ENCODE data around the gene SKAP1.
"Not testable (repeated sequence)": the region's sequence is repeated elsewhere in the genome, so short reads cannot be mapped to it uniquely, and the experiment has no call there.

The SKAP1 gene

DNA sequence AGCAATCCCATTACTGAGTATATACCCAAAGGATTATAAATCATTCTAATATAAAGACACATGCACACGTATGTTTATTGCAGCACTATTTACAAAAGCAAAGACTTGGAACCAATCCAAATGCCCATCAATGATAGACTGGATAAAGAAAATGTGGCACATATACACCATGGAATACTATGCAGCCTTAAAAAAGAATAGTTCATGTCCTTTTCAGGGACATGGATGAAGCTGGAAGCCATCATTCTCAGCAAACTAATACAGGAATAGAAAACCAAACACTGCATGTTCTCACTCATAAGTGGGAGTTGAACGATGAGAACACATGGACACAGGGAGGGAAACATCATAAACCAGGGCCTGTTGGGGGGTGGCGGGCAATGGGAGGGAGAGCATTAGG lies 19.3 kb upstream of the SKAP1 start:
- DNase-seq (ENCODE audit: low read depth in 2 of 2): not testable (repeated sequence)

- no peak for DNase-seq (ENCODE audit: low read depth in 2 of 2)
Observed at GRCh38 chr17:48445248-48445620, 15.2 kb upstream of the SKAP1 start.

DNA sequence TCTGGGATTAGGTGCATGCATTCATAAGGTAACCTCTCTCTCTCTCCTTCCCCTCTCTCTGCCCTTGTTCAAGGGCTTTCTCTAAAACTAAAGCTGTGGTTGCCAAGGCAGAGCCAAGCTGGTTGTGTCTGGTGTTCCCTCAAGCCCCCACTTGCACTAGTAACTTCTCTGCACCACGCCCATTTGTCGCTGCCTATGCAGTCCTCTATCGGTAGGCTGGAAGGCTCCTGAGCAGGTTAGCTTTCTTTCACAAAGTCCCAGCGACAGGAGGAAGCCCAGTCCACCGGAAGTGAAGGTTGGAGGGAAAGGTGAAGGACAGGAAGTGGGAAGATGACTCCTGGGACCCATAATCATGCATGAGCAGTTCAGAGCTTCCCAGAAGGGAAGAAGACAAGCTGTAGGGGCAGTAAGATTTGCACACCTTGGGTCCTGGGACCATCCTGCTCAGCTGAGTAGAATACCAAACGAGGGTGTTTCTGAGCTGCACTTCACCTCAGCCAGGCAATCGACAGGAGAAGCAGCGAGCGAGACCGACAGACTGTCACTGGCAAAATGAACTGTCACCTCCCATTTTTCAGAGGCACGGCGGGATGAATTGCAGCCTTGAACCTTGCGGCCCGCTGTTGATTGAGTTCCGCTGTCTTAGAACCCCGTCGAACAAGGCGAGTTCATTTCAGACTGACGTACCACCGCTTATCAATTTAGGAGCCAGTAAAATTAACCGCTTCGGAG lies 14.7 kb upstream of the SKAP1 start:
- DNase-seq (ENCODE audit: low read depth in 2 of 2): no peak

GRCh38 chr17:48443712-48444111 lies 13.7 kb upstream of the SKAP1 start:
- DNase-seq (ENCODE audit: low read depth in 2 of 2): no peak

DNA sequence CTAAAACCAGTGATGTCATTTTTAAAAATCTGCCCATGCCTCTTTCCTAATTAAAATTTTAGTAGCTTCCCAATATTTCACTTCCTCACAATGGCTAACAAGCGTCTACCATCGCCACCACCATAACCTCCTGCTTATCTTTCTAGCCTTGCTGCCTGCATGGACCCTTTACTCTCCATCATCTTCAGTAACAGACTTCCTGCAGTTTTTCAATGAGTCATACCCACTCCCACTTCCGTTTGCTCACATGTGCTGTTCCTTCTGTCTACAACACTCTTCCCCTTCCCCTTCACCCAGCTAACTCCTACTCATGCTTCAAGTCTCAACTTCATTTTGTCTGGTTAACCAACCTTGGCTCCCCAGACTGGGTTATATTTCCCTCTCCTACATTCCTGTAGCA lies 12.8 kb upstream of the SKAP1 start:
- no peak for DNase-seq (ENCODE audit: low read depth in 2 of 2)

DNA sequence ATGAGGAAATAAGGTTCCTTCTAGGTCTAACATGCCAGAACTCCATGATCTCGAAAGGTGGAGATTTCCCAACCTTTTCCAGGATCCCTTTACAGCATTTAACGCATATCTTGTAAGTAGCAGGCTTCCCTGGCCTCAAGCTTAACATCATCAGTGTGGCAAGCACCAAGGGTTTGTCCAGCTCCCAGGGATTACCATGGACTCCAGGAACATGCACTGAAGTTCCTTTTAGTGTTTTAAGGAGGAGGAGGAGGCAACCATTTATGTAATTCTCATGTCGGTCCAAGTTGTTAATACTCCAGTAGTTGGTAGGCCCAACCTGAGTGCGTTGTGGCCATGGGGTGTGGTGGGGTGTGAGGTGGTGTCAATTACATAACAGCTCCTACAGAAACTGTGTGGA lies 11.8 kb upstream of the SKAP1 start:
- no peak for DNase-seq (ENCODE audit: low read depth in 2 of 2)

DNA sequence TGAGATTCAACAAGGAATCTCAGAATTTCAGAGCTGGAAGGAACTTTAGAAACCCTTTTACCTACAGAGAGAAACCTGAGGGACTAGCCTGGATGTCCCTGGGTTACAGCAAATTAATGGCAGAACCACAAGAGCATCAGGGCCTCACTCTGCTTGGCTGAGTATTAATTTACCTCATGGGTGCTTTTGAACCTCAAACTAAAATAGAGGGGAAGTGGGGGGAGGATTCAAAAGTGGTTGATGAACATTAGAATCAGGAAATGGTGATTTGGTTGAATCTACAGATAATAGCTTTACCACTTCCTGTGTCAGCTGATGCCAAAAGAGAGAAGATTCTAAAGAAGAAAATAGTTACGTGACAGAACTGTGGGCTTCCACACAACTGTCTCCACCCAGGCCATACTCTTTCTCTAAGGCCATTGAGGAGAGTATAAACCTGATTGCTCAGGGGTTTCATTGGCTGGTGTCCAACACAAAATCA lies 11.3 kb upstream of the SKAP1 start:
- DNase-seq (ENCODE audit: low read depth in 2 of 2): no peak

DNA sequence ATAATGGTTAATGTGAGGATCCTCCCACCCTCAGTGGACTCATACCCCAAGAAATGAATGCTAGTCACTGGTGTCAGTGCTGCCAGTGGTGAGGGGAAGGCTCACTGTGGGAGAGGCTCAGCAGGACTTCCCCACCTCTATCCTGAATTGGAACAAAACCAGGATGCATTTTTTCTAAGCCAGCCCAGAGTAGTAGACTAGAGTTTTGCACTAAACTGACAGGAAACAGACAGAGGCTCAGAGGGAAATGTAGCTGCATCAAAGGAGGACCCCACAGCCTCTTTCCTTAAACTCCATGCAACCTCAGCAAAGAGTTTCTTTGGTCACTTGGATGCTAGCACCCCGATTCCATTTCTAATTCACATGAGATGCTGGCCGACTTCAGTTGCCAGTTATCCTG lies 10.7 kb upstream of the SKAP1 start:
- DNase-seq (ENCODE audit: low read depth in 2 of 2): no peak

DNA sequence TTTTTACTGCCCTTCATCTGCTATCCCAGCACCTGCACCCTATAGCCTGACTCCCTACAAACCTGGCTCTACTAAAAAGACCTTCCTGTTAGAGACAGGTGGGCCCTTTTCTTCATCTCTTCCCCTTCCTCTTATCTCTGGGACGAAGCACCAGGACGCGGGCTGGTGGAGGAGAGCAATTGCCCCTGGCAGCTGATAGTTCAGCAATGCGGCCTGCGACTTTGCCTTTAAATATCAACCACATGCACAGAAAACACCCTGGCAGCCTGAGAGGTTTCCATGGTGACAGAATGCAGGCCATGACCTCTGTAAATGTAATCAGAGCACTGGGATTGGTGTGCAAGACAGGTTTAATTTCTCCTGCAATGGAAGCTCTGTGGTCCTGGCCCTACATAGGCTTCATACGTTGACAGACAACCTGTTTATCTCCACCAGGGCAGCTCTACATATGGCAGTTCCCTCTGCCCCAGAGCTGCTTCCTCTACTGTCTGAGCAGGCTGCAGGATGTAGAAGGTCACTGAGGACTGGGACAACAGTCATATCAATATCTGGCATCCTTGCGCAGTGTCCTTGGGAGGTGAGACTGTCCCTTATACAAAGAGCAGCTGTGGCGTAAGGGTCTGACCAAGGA lies 10.0 kb upstream of the SKAP1 start:
- DNase-seq (ENCODE audit: low read depth in 2 of 2): no peak

GRCh38 chr17:48439110-48439850 lies 9.3 kb upstream of the SKAP1 start:
- no peak for DNase-seq (ENCODE audit: low read depth in 2 of 2)

GRCh38 chr17:48438516-48439061 lies 8.6 kb upstream of the SKAP1 start:
- DNase-seq (ENCODE audit: low read depth in 2 of 2): no peak

DNA sequence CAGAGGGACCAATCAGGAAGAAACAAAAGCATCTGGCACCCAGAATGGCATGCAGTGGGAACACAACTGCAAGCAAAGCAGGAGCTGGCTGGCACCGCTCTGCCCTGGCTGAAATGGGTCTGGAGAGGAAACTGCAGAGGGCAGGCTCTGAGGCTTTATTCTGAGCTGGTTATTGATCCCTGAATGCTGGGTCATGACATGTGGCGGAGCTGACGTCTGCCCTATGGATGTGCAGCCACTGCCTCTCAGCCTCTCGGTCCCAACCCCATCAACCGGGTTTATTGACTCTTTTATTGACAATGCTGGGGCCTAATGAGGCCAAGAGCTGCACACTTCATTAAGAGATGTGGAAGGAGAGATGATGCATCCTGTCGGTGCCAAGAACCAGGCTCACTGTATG lies 3.9 kb upstream of the SKAP1 start:
- no peak for DNase-seq (ENCODE audit: low read depth in 2 of 2)

DNA sequence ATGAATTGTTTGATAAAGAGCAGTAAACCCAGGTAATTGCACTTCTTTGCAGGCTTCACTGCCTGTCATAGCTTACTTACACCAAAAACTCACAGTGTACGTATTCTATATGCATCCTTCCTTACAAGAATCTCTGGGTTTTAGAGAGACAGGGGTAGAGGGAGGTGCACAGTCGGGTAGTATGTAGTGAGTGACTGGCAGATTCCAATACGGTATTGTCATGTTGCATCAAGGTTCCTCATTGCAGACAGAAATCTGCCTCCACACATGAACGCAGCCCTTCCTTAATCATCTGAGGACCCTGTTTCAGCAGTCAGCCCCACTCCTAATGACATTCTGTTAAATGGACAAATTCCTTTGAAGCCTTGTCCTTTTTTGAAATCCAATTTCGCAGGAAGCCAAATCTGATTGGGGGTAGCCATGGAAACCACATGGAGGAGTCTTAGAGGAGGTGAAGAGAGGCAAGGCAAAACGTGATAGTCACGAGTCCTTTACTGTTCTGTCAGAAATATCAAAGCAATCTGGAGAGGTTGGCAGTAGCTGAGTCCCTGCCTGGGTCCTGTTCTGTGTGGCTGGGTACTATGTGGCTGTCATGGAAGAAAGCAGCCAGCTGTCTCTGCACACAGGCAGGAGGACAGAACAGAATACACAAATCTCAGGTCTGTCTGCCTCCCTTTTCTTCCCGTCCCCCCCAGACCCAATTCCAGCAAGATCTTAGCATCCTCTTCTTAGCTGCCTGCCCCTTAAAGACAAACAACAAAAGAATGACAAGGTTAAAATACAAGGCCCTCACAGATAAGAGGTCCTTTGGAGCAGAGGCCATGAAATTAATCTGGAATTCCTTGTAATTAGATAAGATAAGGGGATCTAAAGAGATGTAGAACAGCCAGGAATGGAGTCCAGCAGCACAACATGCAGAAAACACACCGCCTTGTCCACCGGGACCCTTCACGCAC lies 3.1 kb upstream of the SKAP1 start:
- DNase-seq (ENCODE audit: low read depth in 2 of 2): no peak

GRCh38 chr17:48429156-48429555 lies 858 bp downstream of the SKAP1 start:
- no peak for DNase-seq (ENCODE audit: low read depth in 2 of 2)

DNA sequence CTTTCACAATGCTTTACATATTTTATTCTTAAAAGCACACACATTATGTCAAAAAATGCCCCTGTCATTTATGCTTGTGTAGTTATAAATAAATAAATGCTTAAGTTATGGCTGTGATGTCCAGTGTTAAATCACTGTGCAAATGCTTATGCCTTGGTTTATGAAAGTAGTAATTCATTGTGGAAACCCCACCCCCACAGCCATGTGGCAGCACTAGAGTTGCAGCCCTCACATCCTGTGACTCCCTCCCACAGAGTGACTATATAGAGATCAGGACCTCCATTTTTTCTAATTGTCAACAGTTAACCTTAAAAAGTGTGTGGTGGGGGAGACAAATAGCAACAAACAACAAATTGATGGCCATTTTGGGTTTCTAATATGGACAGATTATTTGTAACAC lies 2.4 kb downstream of the SKAP1 start:
- DNase-seq (ENCODE audit: low read depth in 2 of 2): peak in 1 of 2 donors; percentile 46

DNA sequence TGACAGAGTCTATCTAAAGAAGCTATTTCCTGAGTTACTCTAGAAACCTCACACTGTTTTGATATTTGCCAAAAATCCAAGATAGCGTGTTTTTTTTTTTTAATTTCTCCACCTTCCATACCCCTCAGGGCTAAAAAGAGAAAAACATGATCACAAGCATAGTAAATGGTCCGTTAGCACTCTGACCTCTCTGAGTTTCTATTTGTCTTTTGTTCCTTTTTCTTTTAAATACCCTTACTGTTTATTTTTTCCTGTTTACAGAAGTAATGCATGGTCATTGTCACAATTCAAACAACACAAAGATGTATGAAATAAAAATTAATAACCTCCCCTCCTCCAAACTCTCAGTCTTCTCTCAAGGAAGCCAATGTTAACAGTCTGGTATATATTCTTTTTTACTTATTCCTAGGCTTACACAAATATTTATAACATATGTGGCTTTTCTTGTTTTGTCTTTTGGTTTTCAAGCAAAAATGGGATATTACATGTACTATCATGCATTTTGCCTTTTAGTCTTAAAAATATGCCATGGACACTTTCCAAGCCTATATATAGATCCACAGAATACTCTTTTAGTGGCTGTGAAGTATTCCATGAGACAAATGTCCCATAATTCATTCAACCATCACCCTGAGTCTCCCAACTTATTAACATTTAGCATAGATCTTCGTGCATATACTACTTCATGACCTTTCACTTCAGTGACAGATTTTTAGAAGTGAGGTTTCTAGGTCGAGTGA lies 3.1 kb downstream of the SKAP1 start:
- no peak for DNase-seq (ENCODE audit: low read depth in 2 of 2)

DNA sequence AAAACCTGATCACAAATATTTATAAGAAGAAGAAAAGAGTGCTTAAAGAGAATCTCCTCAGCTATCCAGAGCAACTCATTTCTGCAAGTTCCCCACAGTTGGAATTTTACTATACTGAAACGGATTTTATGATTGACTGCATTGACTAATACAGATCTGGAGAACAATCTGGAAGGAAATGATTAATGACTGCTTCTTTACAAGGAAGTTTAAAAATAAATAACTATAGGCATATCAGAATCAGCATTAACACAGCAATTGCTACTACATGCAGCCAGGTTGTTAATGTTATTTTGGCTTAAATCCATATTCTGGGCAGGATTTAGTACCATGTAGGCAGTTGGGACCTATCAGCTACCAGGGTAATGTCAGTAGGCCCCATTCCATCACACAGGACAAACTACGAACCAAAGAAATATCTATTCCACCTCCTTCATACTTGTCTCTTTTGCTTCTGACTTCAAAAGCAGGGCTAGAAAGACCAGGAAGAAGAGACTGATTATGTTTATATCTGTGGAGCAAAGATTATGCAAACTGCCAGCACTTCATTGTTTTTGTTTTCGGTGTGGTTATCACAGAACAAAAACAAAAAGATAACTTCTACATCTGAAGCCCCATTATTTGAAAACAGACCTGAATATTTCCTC lies 3.9 kb downstream of the SKAP1 start:
- DNase-seq (ENCODE audit: low read depth in 2 of 2): no peak

- DNase-seq (ENCODE audit: low read depth in 2 of 2): not testable (repeated sequence)
Observed at GRCh38 chr17:48422060-48422459, 8.0 kb downstream of the SKAP1 start.

GRCh38 chr17:48420823-48421222 lies 9.2 kb downstream of the SKAP1 start:
- no peak for DNase-seq (ENCODE audit: low read depth in 2 of 2)

DNA sequence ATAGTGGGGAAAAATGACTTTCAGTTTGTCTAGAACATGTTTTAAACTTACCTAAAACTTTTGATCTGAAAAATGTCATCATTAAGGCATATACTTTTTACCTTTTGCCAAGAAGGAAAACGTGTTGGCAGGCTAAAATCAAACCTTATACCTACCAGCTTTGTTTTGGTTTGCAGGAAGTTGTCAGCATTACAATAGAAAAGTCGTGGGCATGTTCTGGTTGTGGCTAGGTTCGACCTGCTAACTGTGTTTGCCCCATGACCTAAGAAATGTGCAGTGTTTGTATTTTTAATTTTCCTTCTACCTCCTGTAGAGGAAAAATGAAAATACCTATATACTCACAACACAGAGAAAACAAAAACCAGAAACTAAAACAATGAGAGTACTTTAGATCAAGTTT lies 13.0 kb downstream of the SKAP1 start:
- DNase-seq (ENCODE audit: low read depth in 2 of 2): no peak

Measured in stimulated activated CD4-positive, alpha-beta T cell treated with anti-CD3 and anti-CD28 coated beads, Interleukin-1b, Interleukin-23, amount 100 ng/mL, for 1 hour (primary cell).